Fibroblast of skin of left quadriceps (primary cell): ENCODE measurements around the gene CNPY4.
"Not testable (repeated sequence)": the region's sequence is repeated elsewhere in the genome, so short reads cannot be mapped to it uniquely, and the experiment has no call there.

ENCODE experiments used
- DNase-seq, 2 experiments: peaks; one replicate each; pipeline ENCODE4 v3.0.0-alpha.2; 2013; ENCODE audit warnings: low read depth in 2 of 2

CNPY4 gene

DNA sequence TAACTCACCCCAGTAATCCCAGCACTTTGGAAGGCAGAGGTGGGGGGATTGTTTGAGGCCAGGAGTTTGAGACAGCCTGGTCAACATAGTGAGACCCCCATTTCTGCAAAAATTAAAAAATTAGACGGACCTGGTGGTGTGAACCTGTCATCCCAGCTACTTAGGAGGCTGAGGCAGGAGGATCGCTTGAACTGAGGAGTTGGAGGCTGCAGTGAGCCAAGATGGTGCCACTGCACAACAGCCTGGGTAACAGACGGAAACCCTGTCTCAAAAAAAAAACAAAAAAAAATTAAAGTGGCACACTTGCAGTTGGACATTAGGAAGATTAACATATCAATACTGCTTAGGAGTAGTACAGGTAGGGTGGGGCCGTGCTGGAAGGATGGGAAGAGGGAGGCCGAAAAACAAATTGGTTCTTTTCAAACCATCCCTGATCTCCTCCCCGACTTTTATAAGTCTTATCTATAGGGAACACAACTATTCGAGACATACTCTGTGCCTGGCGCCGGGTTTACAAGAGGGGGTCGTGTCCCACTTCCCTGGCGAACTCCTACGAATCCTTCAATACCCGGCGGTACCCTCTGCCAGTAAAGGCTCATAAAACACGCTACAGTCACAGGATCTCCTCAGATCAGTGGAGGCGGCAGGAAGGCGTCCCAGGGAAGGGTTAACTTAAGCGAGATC lies 904 bp upstream of the CNPY4 start:
- DNase-seq = no peak

DNA sequence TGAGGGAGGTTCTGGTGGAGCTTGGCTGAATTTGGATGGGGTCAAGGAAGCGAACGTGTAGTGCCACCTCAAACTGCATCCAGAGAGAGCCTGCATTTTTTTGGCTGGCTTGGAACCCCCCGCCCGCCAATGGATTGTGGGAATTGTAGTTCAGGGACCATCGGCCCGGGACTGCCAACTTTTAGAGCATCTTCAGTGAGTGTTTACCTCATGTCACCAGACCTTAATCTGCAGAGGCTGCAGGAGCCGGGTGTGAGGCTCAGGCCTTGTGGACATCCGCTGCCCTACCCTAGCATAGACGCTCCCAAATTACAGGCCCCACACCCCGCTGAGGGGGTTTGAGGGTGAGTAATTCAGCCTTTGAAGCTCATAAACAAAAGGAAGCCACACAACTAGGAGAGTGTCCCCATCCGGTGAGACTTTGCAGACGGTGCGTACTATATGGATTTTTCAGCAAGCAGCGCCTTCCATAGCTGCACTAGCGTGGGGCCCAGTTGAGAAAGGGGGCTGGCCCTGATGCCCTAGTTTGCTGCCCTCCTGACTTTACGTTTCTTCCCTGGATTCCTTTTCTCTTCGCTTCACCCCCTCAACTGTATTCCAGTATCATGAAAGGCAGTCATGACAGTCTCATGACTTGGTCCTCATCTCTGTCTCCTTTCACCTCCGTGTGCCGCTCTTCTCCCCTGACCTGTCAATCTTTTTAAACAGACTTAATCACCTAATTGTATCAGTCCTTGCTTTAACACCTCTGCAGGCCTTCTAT lies 717 bp downstream of the CNPY4 start:
- DNase-seq = peak; percentile 35 to 45

- no peak for DNase-seq
These were observed 1.3 kb downstream of the CNPY4 start for GRCh38 chr7:100120733-100121036.

DNA sequence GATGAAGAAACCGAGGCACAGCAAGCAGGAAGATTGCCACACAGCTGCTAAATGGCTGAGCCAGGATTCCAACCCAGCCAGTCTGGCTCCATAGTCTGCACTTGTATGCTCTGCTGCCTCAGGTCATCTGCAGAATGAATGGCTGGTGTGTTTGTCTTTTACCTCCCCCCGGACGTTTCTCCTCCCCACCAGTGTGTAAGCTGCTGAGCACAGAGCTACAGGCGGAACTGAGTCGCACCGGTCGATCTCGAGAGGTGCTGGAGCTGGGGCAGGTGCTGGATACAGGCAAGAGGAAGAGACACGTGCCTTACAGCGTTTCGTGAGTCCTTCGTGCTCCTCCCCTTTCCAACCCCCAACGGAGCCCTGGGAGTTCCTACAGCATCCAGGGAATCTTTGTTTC lies 2.6 kb downstream of the CNPY4 start:
- no peak for DNase-seq

- no peak for DNase-seq
These were observed 3.1 kb downstream of the CNPY4 start for GRCh38 chr7:100122568-100122967.

DNA sequence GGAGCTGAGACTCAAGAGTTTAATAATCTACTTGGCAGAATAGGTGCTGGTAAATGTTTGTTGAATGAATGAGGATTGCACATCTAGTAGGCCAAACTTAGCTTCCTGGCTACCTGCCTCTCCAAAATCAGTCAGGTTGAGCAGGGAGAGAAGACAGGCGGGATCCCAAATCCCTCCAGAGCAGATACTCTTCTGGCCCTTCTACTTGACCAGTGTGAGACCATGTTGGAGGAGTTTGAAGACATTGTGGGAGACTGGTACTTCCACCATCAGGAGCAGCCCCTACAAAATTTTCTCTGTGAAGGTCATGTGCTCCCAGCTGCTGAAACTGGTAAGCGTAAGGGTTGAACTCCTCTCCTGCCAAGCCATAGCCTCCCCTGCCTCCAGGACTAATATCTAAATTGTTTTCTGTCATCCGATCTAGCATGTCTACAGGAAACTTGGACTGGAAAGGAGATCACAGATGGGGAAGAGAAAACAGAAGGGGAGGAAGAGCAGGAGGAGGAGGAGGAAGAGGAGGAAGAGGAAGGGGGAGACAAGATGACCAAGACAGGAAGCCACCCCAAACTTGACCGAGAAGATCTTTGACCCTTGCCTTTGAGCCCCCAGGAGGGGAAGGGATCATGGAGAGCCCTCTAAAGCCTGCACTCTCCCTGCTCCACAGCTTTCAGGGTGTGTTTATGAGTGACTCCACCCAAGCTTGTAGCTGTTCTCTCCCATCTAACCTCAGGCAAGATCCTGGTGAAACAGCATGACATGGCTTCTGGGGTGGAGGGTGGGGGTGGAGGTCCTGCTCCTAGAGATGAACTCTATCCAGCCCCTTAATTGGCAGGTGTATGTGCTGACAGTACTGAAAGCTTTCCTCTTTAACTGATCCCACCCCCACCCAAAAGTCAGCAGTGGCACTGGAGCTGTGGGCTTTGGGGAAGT lies 5.1 kb downstream of the CNPY4 start:
- no peak for DNase-seq

- DNase-seq = no peak
These were observed 7.0 kb downstream of the CNPY4 start for GRCh38 chr7:100126239-100126930.

DNA sequence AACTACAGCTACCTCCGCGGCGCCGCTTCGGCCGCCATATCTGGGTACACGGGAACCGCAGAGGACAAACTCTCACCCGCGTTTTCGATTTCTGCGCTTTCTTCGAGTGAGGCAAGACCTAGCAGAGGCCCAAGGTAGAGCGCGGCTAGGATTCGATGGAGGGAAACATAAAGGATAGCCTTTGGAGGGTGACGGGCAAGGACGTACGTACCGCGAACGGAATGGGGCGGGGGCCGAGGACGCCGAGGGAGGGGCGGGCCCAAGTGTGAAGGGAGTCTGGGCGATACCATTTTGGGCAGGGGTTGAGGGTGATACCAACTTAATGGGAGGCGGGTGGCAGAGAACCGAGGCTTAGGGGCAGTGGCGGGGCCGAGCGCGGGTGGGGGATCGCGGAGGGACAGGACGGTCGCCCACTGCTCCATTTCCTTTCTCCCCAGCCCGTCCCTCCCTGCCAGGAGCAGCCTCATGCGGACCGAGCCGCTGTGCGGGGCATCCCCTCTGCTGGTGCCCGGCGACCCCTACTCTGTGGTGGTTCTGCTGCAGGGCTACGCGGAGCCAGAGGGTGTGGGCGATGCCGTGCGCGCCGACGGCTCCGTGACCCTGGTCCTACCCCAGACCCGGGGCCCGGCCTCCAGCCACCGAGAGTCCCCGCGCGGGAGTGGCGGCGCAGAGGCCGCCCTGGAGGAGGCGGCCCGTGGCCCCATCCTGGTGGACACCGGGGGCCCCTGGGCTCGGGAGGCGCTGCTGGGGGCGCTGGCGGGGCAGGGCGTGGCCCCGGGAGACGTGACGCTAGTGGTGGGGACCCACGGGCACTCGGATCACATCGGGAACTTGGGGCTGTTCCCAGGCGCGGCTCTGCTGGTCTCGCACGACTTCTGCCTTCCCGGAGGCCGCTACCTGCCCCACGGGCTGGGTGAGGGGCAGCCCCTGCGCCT lies 7.8 kb downstream of the CNPY4 start, which contains the start of gene MBLAC1:
Gene MBLAC1 (plus strand): TSS at position 37 of the 935 bp plus-strand sequence. CDS start 429 bp downstream, at position 466.
- DNase-seq = peak; percentile 85

GRCh38 chr7:100127866-100128636 lies 8.6 kb downstream of the CNPY4 start:
- no peak for DNase-seq

GRCh38 chr7:100128637-100128963 lies 9.2 kb downstream of the CNPY4 start:
- DNase-seq = no peak

DNA sequence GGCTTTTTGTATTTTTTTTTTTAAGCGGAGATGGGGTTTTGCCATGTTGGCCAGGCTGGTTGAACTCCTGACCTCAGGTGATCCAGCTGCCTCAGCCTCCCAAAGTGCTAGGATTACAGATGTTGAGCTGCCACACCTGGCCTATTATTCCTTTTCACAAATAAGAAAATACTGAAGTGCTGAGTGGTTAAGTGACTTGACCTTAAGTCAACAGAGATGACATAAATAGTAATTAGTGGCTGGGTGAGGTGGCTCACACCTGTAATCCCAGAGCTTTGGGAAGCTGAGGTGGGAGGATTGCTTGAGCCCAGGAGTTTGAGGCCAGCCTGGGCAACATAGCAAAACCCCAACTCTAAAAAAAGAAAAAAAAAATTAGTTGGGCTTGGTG lies 10.8 kb downstream of the CNPY4 start:
- DNase-seq = not testable (repeated sequence)

GRCh38 chr7:100130608-100131453 lies 11.4 kb downstream of the CNPY4 start:
- DNase-seq = no peak

GRCh38 chr7:100132126-100132525 lies 12.7 kb downstream of the CNPY4 start:
- no peak for DNase-seq

- DNase-seq = peak; percentile 30 to 34
These were observed 13.3 kb downstream of the CNPY4 start for GRCh38 chr7:100132697-100133151.

- DNase-seq = no peak
These were observed 18.7 kb downstream of the CNPY4 start for GRCh38 chr7:100137851-100138760.

DNA sequence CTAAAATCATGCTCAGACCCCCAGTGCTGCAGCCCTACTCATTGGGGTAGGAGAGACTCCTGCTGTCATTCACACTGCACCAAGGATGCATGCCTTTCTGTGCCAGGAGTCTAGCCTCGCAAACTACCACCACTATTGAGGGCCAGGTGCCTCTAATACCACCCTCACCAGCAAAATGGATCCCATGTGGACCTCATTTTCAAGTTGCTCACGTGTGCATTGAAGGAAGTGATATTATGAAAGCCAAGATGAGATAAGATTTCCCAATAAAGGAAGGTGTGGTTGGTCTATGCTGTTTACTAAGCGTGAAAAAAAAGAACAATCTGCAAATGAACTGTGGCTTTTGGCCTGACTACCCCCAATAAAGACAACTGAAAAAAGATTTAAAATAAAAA lies 22.1 kb downstream of the CNPY4 start:
- DNase-seq = no peak

GRCh38 chr7:100142461-100142860 lies 23.0 kb downstream of the CNPY4 start:
- no peak for DNase-seq

DNA sequence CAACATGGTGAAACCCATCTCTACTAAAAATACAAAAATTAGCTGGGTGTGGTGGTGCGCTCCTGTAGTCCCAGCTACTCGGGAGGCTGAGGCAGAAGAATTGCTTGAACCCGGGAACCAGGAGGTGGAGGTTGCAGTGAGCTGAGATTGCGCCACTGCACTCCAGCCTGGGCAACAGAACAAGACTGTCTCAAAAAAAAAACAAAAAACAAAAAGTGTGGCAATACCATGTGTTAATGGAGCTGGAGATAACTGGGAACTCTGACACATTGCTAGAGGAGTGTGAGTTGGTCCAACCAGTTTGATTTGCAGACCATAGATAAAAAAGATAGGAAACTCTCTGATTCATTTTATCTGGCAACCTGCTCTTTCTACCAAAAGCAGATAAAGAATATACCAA lies 26.9 kb downstream of the CNPY4 start:
- not testable (repeated sequence) for DNase-seq
